Spleen (tissue), 7 donors: ENCODE data around the gene GPATCH2.

Experiments
- CTCF ChIP-seq, 11 experiments: fragments of 200-600 bp in 7 of 11; fragments of 450-650 bp in 4 of 11; sonication (generic) in 4 of 11; IDR thresholded peaks in 8 of 11; conservative IDR thresholded peaks in 3 of 11; 1 replicate in 7 of 11; 2 replicates in 4 of 11; pipeline versions ENCODE4 v1.4.0 to v1.8.0; 2016 to 2021; ENCODE audit warnings: antibody characterized with exemption in 11 of 11, inconsistent platforms in 4 of 11, mild to moderate bottlenecking in 1 of 11
- POLR2AphosphoS5 ChIP-seq, 3 donors: sonication (generic); formaldehyde crosslinking; IDR thresholded peaks; one replicate each; pipeline ENCODE4 v1.5.1; 2017; ENCODE audit warnings: antibody characterized with exemption in 3 of 3
- donor health status: DM: no; HTN: no; CAD: no; lungs with moderate emphysema.
- donor health status: DM: no; HTN: no; CAD: no.
- donor health status: DM: no; HTN: no; CAD: no.

- TF ChIP-seq POLR2AphosphoS5 (IDR thresholded peaks at IDR 0.05) (no peak), CTCF (IDR thresholded peaks at IDR 0.05 in 8 of 11, conservative IDR thresholded peaks at IDR 0.05 in 3 of 11) (no peak)
Observed at GRCh38 chr1:217568200-217568599, 62.7 kb downstream of the GPATCH2 start.
